Liver (tissue), 9 donors: ENCODE results near the gene RAMP2. TPM values are rescaled to one million over a fixed set of nuclear protein-coding genes. Genes with fewer than 3 reads are reported as not detected.
A peak's percentile ranks its signal among the peaks of the same experiment; 100 is the strongest.

Source experiments
- DNase-seq: peaks from one replicate; pipeline ENCODE4 v3.0.0-alpha.2; 2017; ENCODE audit warnings: low spot score
- H3K27ac ChIP-seq, 2 donors: one replicate each; pipeline ENCODE4 v1.7.0; 2013; ENCODE audit warnings: inconsistent platforms in 2 of 2, low read length in 2 of 2, control low read depth in 1 of 2, low read depth in 1 of 2, mild to moderate bottlenecking in 1 of 2
- H3K27me3 ChIP-seq, 4 donors: one replicate each; pipeline versions ENCODE4 v1.6.1 to v1.7.0; 2013; ENCODE audit warnings: low read length in 3 of 4, inconsistent platforms in 1 of 4, mild to moderate bottlenecking in 1 of 4, moderate library complexity in 1 of 4; ENCODE audit not compliant: control insufficient read depth in 4 of 4, insufficient read depth in 4 of 4
- H3K36me3 ChIP-seq, 4 donors: one replicate each; pipeline versions ENCODE4 v1.6.1 to v1.7.0; 2013; ENCODE audit warnings: low read length in 3 of 4, mild to moderate bottlenecking in 3 of 4, low read depth in 1 of 4, moderate library complexity in 1 of 4; ENCODE audit not compliant: control insufficient read depth in 4 of 4, insufficient read depth in 3 of 4
- H3K4me1 ChIP-seq, 4 donors: one replicate each; pipeline versions ENCODE4 v1.6.1 to v1.7.0; 2013; ENCODE audit warnings: low read length in 3 of 4, mild to moderate bottlenecking in 3 of 4, moderate library complexity in 1 of 4; ENCODE audit not compliant: control insufficient read depth in 4 of 4, insufficient read depth in 4 of 4
- H3K4me3 ChIP-seq, 3 donors: one replicate each; pipeline versions ENCODE4 v1.6.1 to v1.7.0; 2013; ENCODE audit warnings: low read length in 3 of 3, control low read depth in 1 of 3, low read depth in 1 of 3, mild to moderate bottlenecking in 1 of 3
- H3K9ac ChIP-seq, 2 donors: one replicate each; pipeline ENCODE4 v1.7.0; 2013; ENCODE audit warnings: low read length in 2 of 2, mild to moderate bottlenecking in 2 of 2, moderate library complexity in 2 of 2, control low read depth in 1 of 2, low read depth in 1 of 2
- H3K9me3 ChIP-seq, 4 donors: one replicate each; pipeline versions ENCODE4 v1.6.1 to v1.7.0; 2013; ENCODE audit warnings: low read length in 3 of 4; ENCODE audit not compliant: control insufficient read depth in 4 of 4
- ATF3 ChIP-seq: IDR thresholded peaks from 2 replicates; pipeline ENCODE4 v1.6.1; 2016; ENCODE audit warnings: antibody characterized with exemption
- CTCF ChIP-seq: fragments of 150-350 bp; IDR thresholded peaks from 2 replicates; pipeline ENCODE4 v1.5.1; 2017; ENCODE audit warnings: improper control_type of control experiment, low read depth, low read length; ENCODE audit not compliant: missing input control
- FOXA1 ChIP-seq: IDR thresholded peaks from 2 replicates; pipeline ENCODE4 v1.6.1; 2016; ENCODE audit warnings: antibody characterized with exemption
- FOXA2 ChIP-seq: IDR thresholded peaks from 2 replicates; pipeline ENCODE4 v1.6.1; 2016; ENCODE audit warnings: antibody characterized with exemption
- GABPA ChIP-seq, 2 donors: IDR thresholded peaks in 1 of 2; conservative IDR thresholded peaks in 1 of 2; 2 replicates each; pipeline ENCODE4 v1.6.1; 2016; ENCODE audit warnings: antibody characterized with exemption in 2 of 2, mild to moderate bottlenecking in 1 of 2, moderate library complexity in 1 of 2
- HNF4A ChIP-seq, 2 donors: conservative IDR thresholded peaks; 2 replicates each; pipeline ENCODE4 v1.6.1; 2016; ENCODE audit warnings: antibody characterized with exemption in 2 of 2, mild to moderate bottlenecking in 2 of 2
- HNF4G ChIP-seq: IDR thresholded peaks from 2 replicates; pipeline ENCODE4 v1.6.1; 2016; ENCODE audit warnings: antibody characterized with exemption
- JUND ChIP-seq, 2 donors: IDR thresholded peaks; 2 replicates each; pipeline ENCODE4 v1.6.1; 2016; ENCODE audit warnings: antibody characterized with exemption in 2 of 2
- MAX ChIP-seq: IDR thresholded peaks from 2 replicates; pipeline ENCODE4 v1.6.1; 2016; ENCODE audit warnings: antibody characterized with exemption
- NR2F2 ChIP-seq: IDR thresholded peaks from 2 replicates; pipeline ENCODE4 v1.6.1; 2016; ENCODE audit warnings: antibody characterized with exemption
- RAD21 ChIP-seq, 2 donors: IDR thresholded peaks; 2 replicates each; pipeline ENCODE4 v1.6.1; 2016; ENCODE audit warnings: antibody characterized with exemption in 2 of 2, mild to moderate bottlenecking in 2 of 2
- REST ChIP-seq: IDR thresholded peaks from 2 replicates; pipeline ENCODE4 v1.6.1; 2016; ENCODE audit warnings: antibody characterized with exemption, mild to moderate bottlenecking
- RXRA ChIP-seq, 2 donors: IDR thresholded peaks; 2 replicates each; pipeline ENCODE4 v1.6.1; 2017 to 2018; ENCODE audit warnings: antibody characterized with exemption in 2 of 2, mild to moderate bottlenecking in 1 of 2
- SP1 ChIP-seq: IDR thresholded peaks from 2 replicates; pipeline ENCODE4 v1.6.1; 2018; ENCODE audit warnings: antibody characterized with exemption, mild to moderate bottlenecking
- TAF1 ChIP-seq: conservative IDR thresholded peaks from 2 replicates; pipeline ENCODE4 v1.6.1; 2016; ENCODE audit warnings: antibody characterized with exemption, mild to moderate bottlenecking
- YY1 ChIP-seq: IDR thresholded peaks from 2 replicates; pipeline ENCODE4 v1.6.1; 2016; ENCODE audit warnings: antibody characterized with exemption, mild to moderate bottlenecking
- ZBTB33 ChIP-seq: IDR thresholded peaks from 2 replicates; pipeline ENCODE4 v1.6.1; 2016; ENCODE audit warnings: antibody characterized with exemption
- WGBS: extraction: QIAGEN DNeasy Blood & Tissue Kit; methylation state at CpG from one replicate; pipeline ENCODE4 v1.1.7; 2013; 5-methylcytosine and 5-hydroxymethylcytosine counted together
- polyA plus RNA-seq, 2 donors: library from polyadenylated mRNA; stranded (reverse) in 1 of 2; unstranded in 1 of 2; fragments of 200-250 nt in 1 of 2; fragments of >200 nt in 1 of 2; fragmentation: Nextera tagmentation in 1 of 2; extraction: Ambion mirVana in 1 of 2; gene quantifications; one replicate each; pipeline versions ENCODE4 v1.2.1 to v1.2.3, GENCODE V29; 2013 to 2015
- total RNA-seq, 2 donors: library from RNA; depleted of rRNA; stranded (reverse); fragments of >200 nt; gene quantifications; one replicate each; pipeline ENCODE4 v1.2.3, GENCODE V29; 2014
- donor health status: healthy.
- donor health status: healthy.
- donor health status: healthy.
- donor health status: healthy.
- donor health status: healthy.

Gene RAMP2
- total and polyA plus RNA-seq, 4 donors = 0.92 to 17.2 (median 5.1) TPM

- peak overlapping the region; percentile 76 to 91 for H3K9ac ChIP-seq
- WGBS = 72% methylated on average over 3 of the region's 3 CpGs
- no peaks in the 10 kb centered on the region for H3K9me3 ChIP-seq
- no peaks in the 10 kb centered on the region for H3K27me3 ChIP-seq
- peaks cover 0 to 14% (median 10%) of the 10 kb centered on the region in 4 donors for H3K4me1 ChIP-seq
- H3K36me3 ChIP-seq = peaks cover 2 to 36% (median 19%) of the 10 kb centered on the region in 4 donors
- DNase-seq = no peak
- H3K27ac ChIP-seq = no peak overlapping the region
- peak overlapping the region; percentile 73 to 95 (median 94) for H3K4me3 ChIP-seq
- TF ChIP-seq RAD21 (IDR thresholded peaks at IDR 0.05) = no peak
- TF ChIP-seq GABPA (IDR thresholded peaks at IDR 0.05 in 1 of 2, conservative IDR thresholded peaks at IDR 0.05 in 1 of 2) = no peak
- TF ChIP-seq FOXA2 = no peak
- TF ChIP-seq NR2F2 = no peak
- no peak for TF ChIP-seq REST
- TF ChIP-seq YY1 = no peak
- TF ChIP-seq MAX = no peak
- TF ChIP-seq ATF3 = no peak
- TF ChIP-seq SP1 = no peak
- TF ChIP-seq CTCF = no peak
- TF ChIP-seq RXRA (IDR thresholded peaks at IDR 0.05) = no peak
- TF ChIP-seq JUND (IDR thresholded peaks at IDR 0.05) = no peak
- TF ChIP-seq HNF4G = no peak
- TF ChIP-seq ZBTB33 = no peak
- TF ChIP-seq FOXA1 = no peak
- no peak for TF ChIP-seq HNF4A (conservative IDR thresholded peaks at IDR 0.05)
- TF ChIP-seq TAF1 = no peak
Observed at GRCh38 chr17:42774066-42774745, 13.2 kb downstream of the RAMP2 start.
